DND-41 (cell line): ENCODE results near the gene KCNH1.

Experiments
- ATAC-seq: fragments of 200-7000 bp; cut with Tn5 transposase; 3 replicates; pipeline ENCODE4 v1.9.1; 2021; ENCODE audit warnings: low read depth; ENCODE audit not compliant: insufficient read depth
- DNase-seq: peaks from one replicate; pipeline ENCODE4 v3.0.0-alpha.2; 2020
- H2AFZ ChIP-seq: 2 replicates; pipeline ENCODE4 v1.6.0; 2012; ENCODE audit warnings: low read depth, low read length
- H3K27ac ChIP-seq: 2 replicates; pipeline ENCODE4 v1.5.1; 2012; ENCODE audit warnings: low read length, inconsistent platforms
- H3K27me3 ChIP-seq: fragments of 200-600 bp; sonication (generic); 2 replicates; pipeline ENCODE4 v1.6.0; 2012; ENCODE audit warnings: low read length, mild to moderate bottlenecking, inconsistent platforms; ENCODE audit not compliant: insufficient read depth, poor library complexity
- H3K36me3 ChIP-seq: 2 replicates; pipeline ENCODE4 v1.5.1; 2012; ENCODE audit warnings: low read length, inconsistent platforms; ENCODE audit not compliant: insufficient read depth
- H3K4me1 ChIP-seq: 2 replicates; pipeline ENCODE4 v1.5.1; 2012; ENCODE audit warnings: mild to moderate bottlenecking, low read length; ENCODE audit not compliant: insufficient read depth
- H3K4me2 ChIP-seq: 2 replicates; pipeline ENCODE4 v1.6.0; 2012; ENCODE audit warnings: mild to moderate bottlenecking, moderate library complexity, low read length, inconsistent platforms; ENCODE audit not compliant: insufficient read depth
- H3K4me3 ChIP-seq, 2 experiments: fragments of 200-600 bp in 1 of 2; shearing (Covaris generic) in 1 of 2; 2 replicates each; pipeline ENCODE4 v1.5.1; 2012 to 2016; ENCODE audit warnings: inconsistent platforms in 2 of 2, low read length in 2 of 2, mild to moderate bottlenecking in 2 of 2, low read depth in 1 of 2, moderate library complexity in 1 of 2
- H3K79me2 ChIP-seq: 2 replicates; pipeline ENCODE4 v1.6.0; 2012; ENCODE audit warnings: low read length, inconsistent platforms; ENCODE audit not compliant: insufficient read depth
- H3K9ac ChIP-seq: 2 replicates; pipeline ENCODE4 v1.6.0; 2012; ENCODE audit warnings: low read depth, mild to moderate bottlenecking, inconsistent platforms, low read length, moderate library complexity
- H3K9me3 ChIP-seq: 2 replicates; pipeline ENCODE4 v1.5.1; 2012; ENCODE audit warnings: low read length, moderate library complexity, mild to moderate bottlenecking, inconsistent platforms; ENCODE audit not compliant: insufficient read depth, severe bottlenecking
- H4K20me1 ChIP-seq: 2 replicates; pipeline ENCODE4 v1.6.0; 2012; ENCODE audit warnings: low read length; ENCODE audit not compliant: insufficient read depth
- EZH2 ChIP-seq: IDR thresholded peaks from 3 replicates; pipeline ENCODE4 v1.6.1; 2012; ENCODE audit warnings: borderline replicate concordance, low read depth, mild to moderate bottlenecking, moderate library complexity, low read length, inconsistent platforms; ENCODE audit not compliant: severe bottlenecking
- TF ChIP-seq, protein P1 (sequence below): IDR thresholded peaks from 2 replicates; pipeline ENCODE4 v1.5.1; 2012; ENCODE audit warnings: borderline replicate concordance, low read length, moderate library complexity, mild to moderate bottlenecking; ENCODE audit not compliant: poor library complexity, severe bottlenecking; ENCODE audit errors: extremely low read depth

KCNH1 gene

DNA sequence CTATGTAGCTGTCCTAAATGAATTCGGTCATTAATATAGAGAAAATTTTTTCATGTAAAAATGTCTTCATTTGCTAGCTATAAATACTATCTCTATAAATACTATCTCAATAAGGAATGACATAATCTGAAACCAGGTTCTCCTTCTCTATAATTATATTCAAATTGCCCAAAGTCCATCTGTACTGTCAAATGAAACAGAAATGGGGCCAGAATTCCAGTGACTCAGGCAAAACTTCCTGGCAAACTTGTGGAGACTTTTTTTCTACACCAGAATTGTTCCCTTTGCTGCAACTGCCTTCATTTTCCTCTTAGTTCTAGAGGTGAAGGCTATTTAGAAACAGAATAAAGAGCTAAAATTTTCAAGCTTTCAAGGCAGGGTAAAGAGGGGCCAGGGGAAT is 152.5 kb downstream of the KCNH1 start:
- Histone ChIP-seq H3K9ac (no peak overlapping the region), H2AFZ (no peak overlapping the region), H3K27me3 (no peaks in the 10 kb centered on the region), H3K4me1 (no peaks in the 10 kb centered on the region), H3K79me2 (no peaks in the 10 kb centered on the region), H3K27ac (no peak overlapping the region), H3K4me3 (no peak overlapping the region), H3K36me3 (no peaks in the 10 kb centered on the region), H4K20me1 (no peaks in the 10 kb centered on the region), H3K4me2 (no peak overlapping the region), H3K9me3 (no peaks in the 10 kb centered on the region)
- DNase-seq = no peak
- ATAC-seq = no peak
- TF ChIP-seq, protein P1, sequence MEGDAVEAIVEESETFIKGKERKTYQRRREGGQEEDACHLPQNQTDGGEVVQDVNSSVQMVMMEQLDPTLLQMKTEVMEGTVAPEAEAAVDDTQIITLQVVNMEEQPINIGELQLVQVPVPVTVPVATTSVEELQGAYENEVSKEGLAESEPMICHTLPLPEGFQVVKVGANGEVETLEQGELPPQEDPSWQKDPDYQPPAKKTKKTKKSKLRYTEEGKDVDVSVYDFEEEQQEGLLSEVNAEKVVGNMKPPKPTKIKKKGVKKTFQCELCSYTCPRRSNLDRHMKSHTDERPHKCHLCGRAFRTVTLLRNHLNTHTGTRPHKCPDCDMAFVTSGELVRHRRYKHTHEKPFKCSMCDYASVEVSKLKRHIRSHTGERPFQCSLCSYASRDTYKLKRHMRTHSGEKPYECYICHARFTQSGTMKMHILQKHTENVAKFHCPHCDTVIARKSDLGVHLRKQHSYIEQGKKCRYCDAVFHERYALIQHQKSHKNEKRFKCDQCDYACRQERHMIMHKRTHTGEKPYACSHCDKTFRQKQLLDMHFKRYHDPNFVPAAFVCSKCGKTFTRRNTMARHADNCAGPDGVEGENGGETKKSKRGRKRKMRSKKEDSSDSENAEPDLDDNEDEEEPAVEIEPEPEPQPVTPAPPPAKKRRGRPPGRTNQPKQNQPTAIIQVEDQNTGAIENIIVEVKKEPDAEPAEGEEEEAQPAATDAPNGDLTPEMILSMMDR = no peak
- TF ChIP-seq EZH2 = no peak

DNA sequence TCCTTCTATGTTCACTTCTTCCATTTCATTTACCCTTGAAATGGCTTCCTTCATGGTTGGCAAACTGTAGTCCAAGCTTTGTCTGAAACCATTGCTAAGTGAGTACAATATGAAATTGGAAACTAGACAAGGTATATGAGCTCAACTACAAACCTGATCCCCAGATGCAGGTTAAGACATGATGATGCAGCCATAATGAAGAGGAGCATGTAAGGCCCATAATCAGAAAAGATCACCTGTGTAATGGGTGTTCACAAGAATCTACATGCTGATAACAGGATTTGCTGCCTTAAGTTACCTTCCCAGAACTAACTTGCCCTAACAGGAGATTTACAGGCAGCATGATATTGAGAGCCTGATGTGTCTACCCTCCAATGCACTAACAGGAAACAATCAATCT is 153.9 kb downstream of the KCNH1 start:
- no peaks in the 10 kb centered on the region for H3K27me3 ChIP-seq
- H3K9ac ChIP-seq = no peak overlapping the region
- no peak overlapping the region for H3K4me3 ChIP-seq
- no peak for TF ChIP-seq EZH2
- TF ChIP-seq, protein P1 = no peak
- no peak for ATAC-seq
- no peak overlapping the region for H3K4me2 ChIP-seq
- no peaks in the 10 kb centered on the region for H3K4me1 ChIP-seq
- no peak overlapping the region for H2AFZ ChIP-seq
- no peaks in the 10 kb centered on the region for H4K20me1 ChIP-seq
- no peaks in the 10 kb centered on the region for H3K36me3 ChIP-seq
- no peak for DNase-seq
- no peaks in the 10 kb centered on the region for H3K9me3 ChIP-seq
- H3K79me2 ChIP-seq = no peaks in the 10 kb centered on the region
- H3K27ac ChIP-seq = no peak overlapping the region

DNA sequence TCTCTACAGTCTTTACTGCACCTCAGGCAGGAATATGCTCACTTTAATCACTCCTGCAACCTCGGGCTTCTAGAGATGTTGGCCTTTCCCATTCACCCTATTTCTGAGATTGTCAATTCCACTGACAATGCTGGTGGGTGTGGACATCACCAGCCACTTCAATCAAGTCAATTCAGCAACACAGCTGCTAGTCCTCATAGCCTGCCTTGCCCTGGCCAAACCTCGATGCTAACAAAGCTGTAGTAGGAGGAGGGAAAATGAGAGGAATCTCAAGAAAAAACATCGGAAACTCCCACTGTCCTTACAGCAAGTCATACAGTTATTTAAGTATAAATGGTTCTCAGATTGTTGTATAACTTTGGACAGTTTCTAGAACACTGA is 155.0 kb downstream of the KCNH1 start:
- TF ChIP-seq, protein P1 = no peak
- TF ChIP-seq EZH2 = no peak
- Histone ChIP-seq H3K4me2 (no peak overlapping the region), H3K27me3 (no peaks in the 10 kb centered on the region), H3K9me3 (no peaks in the 10 kb centered on the region), H3K27ac (no peak overlapping the region), H3K36me3 (no peaks in the 10 kb centered on the region), H3K79me2 (no peaks in the 10 kb centered on the region), H4K20me1 (no peaks in the 10 kb centered on the region), H3K4me1 (no peaks in the 10 kb centered on the region), H3K4me3 (no peak overlapping the region), H2AFZ (no peak overlapping the region), H3K9ac (no peak overlapping the region)
- ATAC-seq (no peak), DNase-seq (no peak)
